Liver (tissue), 3 donors: Measurements from ENCODE around the gene SPEF1.

ENCODE experiments used
- FOXA1 ChIP-seq: IDR thresholded peaks from 2 replicates; pipeline ENCODE4 v1.6.1; 2016; ENCODE audit warnings: antibody characterized with exemption
- RAD21 ChIP-seq, 2 donors: IDR thresholded peaks; 2 replicates each; pipeline ENCODE4 v1.6.1; 2016; ENCODE audit warnings: antibody characterized with exemption in 2 of 2, mild to moderate bottlenecking in 2 of 2
- REST ChIP-seq: IDR thresholded peaks from 2 replicates; pipeline ENCODE4 v1.6.1; 2016; ENCODE audit warnings: antibody characterized with exemption, mild to moderate bottlenecking
- TAF1 ChIP-seq: conservative IDR thresholded peaks from 2 replicates; pipeline ENCODE4 v1.6.1; 2016; ENCODE audit warnings: antibody characterized with exemption, mild to moderate bottlenecking
- TF ChIP-seq, protein P1 (sequence below): fragments of 150-350 bp; IDR thresholded peaks from 2 replicates; pipeline ENCODE4 v1.5.1; 2017; ENCODE audit warnings: improper control_type of control experiment, low read depth, low read length; ENCODE audit not compliant: missing input control
- donor health status: healthy.
- donor health status: healthy.

GRCh38 chr20:3760655-3761348 lies 20.4 kb downstream of the SPEF1 start:
- TF ChIP-seq, protein P1, sequence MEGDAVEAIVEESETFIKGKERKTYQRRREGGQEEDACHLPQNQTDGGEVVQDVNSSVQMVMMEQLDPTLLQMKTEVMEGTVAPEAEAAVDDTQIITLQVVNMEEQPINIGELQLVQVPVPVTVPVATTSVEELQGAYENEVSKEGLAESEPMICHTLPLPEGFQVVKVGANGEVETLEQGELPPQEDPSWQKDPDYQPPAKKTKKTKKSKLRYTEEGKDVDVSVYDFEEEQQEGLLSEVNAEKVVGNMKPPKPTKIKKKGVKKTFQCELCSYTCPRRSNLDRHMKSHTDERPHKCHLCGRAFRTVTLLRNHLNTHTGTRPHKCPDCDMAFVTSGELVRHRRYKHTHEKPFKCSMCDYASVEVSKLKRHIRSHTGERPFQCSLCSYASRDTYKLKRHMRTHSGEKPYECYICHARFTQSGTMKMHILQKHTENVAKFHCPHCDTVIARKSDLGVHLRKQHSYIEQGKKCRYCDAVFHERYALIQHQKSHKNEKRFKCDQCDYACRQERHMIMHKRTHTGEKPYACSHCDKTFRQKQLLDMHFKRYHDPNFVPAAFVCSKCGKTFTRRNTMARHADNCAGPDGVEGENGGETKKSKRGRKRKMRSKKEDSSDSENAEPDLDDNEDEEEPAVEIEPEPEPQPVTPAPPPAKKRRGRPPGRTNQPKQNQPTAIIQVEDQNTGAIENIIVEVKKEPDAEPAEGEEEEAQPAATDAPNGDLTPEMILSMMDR, result no peak
- TF ChIP-seq REST (no peak), RAD21 (IDR thresholded peaks at IDR 0.05) (no peak), TAF1 (no peak), FOXA1 (no peak)
